ENCODE measurements around the gene STAMBPL1. TPM values are rescaled to one million over a fixed set of nuclear protein-coding genes. Genes with fewer than 3 reads are reported as not detected.
"Not testable (repeated sequence)": the region's sequence is repeated elsewhere in the genome, so short reads cannot be mapped to it uniquely, and the experiment has no call there.

Gene STAMBPL1
- total RNA-seq, 2 experiments from 2014 or later, result 39.7 to 45.4 TPM

GRCh38 chr10:88918191-88918905 lies 38.3 kb downstream of the STAMBPL1 start:
- CTCF ChIA-PET, result interaction anchor here (0.6 kb wide), 1 partner anchor 20 kb away, joined by 3 read pairs; no protein-coding TSS in a partner anchor
- H3K36me3 Mint-ChIP-seq (ENCODE audit: low read depth), result peaks cover 61% of the 10 kb centered on the region
- no peak overlapping the region for H3K27ac Mint-ChIP-seq

GRCh38 chr10:88919041-88919440 lies 39.0 kb downstream of the STAMBPL1 start:
- DNase-seq, result no peak
- ChIA-PET POLR2A (no interaction called here), CTCF (no interaction called here)
- H3K4me1 Mint-ChIP-seq, result no peaks in the 10 kb centered on the region
- no peaks in the 10 kb centered on the region for H3K27me3 Mint-ChIP-seq
- no peak overlapping the region for H3K27ac Mint-ChIP-seq
- no peaks in the 10 kb centered on the region for H3K9me3 Mint-ChIP-seq
- H3K36me3 Mint-ChIP-seq (ENCODE audit: low read depth), result peaks cover 64% of the 10 kb centered on the region
- no peak overlapping the region for H3K4me3 Mint-ChIP-seq

More at GRCh38 chr10:88918191-88918905, 38.3 kb downstream of the STAMBPL1 start:
- Mint-ChIP-seq H3K27me3 (no peaks in the 10 kb centered on the region), H3K9me3 (no peaks in the 10 kb centered on the region), H3K4me1 (no peaks in the 10 kb centered on the region), H3K4me3 (no peak overlapping the region)
- no peak for DNase-seq
- POLR2A ChIA-PET, result no interaction called here

- ChIA-PET CTCF (interaction anchor here (1.6 kb wide), 1 partner anchor 10 kb away, joined by 4 read pairs; no protein-coding TSS in a partner anchor), POLR2A (no interaction called here)
Observed at GRCh38 chr10:88920198-88920597, 40.2 kb downstream of the STAMBPL1 start.

GRCh38 chr10:88920986-88921593 lies 41.0 kb downstream of the STAMBPL1 start:
- H3K4me1 Mint-ChIP-seq, result no peaks in the 10 kb centered on the region
- H3K36me3 Mint-ChIP-seq (ENCODE audit: low read depth), result peaks cover 65% of the 10 kb centered on the region
- DNase-seq, result no peak
- no peaks in the 10 kb centered on the region for H3K27me3 Mint-ChIP-seq
- H3K9me3 Mint-ChIP-seq, result no peaks in the 10 kb centered on the region
- H3K4me3 Mint-ChIP-seq, result no peak overlapping the region
- no peak overlapping the region for H3K27ac Mint-ChIP-seq
- POLR2A ChIA-PET, result no interaction called here
- CTCF ChIA-PET, result interaction anchor here (1.6 kb wide), 1 partner anchor 11 kb away, joined by 4 read pairs; no protein-coding TSS in a partner anchor

More at GRCh38 chr10:88920198-88920597, 40.2 kb downstream of the STAMBPL1 start:
- H3K36me3 Mint-ChIP-seq (ENCODE audit: low read depth), result peaks cover 69% of the 10 kb centered on the region
- H3K9me3 Mint-ChIP-seq, result no peaks in the 10 kb centered on the region
- no peaks in the 10 kb centered on the region for H3K4me1 Mint-ChIP-seq
- no peak overlapping the region for H3K27ac Mint-ChIP-seq
- DNase-seq, result no peak
- no peak overlapping the region for H3K4me3 Mint-ChIP-seq
- H3K27me3 Mint-ChIP-seq, result no peaks in the 10 kb centered on the region

GRCh38 chr10:88922041-88922440 lies 42.0 kb downstream of the STAMBPL1 start:
- Mint-ChIP-seq H3K27me3 (no peaks in the 10 kb centered on the region), H3K27ac (no peak overlapping the region), H3K9me3 (no peaks in the 10 kb centered on the region), H3K36me3 (ENCODE audit: low read depth) (peaks cover 68% of the 10 kb centered on the region), H3K4me3 (no peak overlapping the region), H3K4me1 (no peaks in the 10 kb centered on the region)
- CTCF ChIA-PET, result interaction anchor here (0.6 kb wide), 1 partner anchor 111 kb away, joined by 4 read pairs; no protein-coding TSS in a partner anchor
- POLR2A ChIA-PET, result no interaction called here
- no peak for DNase-seq

- Mint-ChIP-seq H3K4me3 (no peak overlapping the region), H3K9me3 (no peaks in the 10 kb centered on the region), H3K36me3 (ENCODE audit: low read depth) (peaks cover 66% of the 10 kb centered on the region), H3K27me3 (no peaks in the 10 kb centered on the region), H3K27ac (no peak overlapping the region), H3K4me1 (no peaks in the 10 kb centered on the region)
- no peak for DNase-seq
- ChIA-PET POLR2A (no interaction called here), CTCF (interaction anchor here (1.3 to 1.4 kb wide), 2 partner anchors 9 to 44 kb away, joined by 3 to 9 read pairs; partner anchors contain the start of gene STAMBPL1)
Observed at GRCh38 chr10:88923520-88923919, 43.5 kb downstream of the STAMBPL1 start.

GRCh38 chr10:88926566-88927415 lies 46.7 kb downstream of the STAMBPL1 start:
- Mint-ChIP-seq H3K36me3 (ENCODE audit: low read depth) (peaks cover 67% of the 10 kb centered on the region), H3K4me3 (no peak overlapping the region), H3K9me3 (no peaks in the 10 kb centered on the region), H3K27ac (no peak overlapping the region), H3K27me3 (no peaks in the 10 kb centered on the region), H3K4me1 (peaks cover 3% of the 10 kb centered on the region)
- ChIA-PET POLR2A (no interaction called here), CTCF (interaction anchor here (0.9 kb wide), 1 partner anchor 69 kb away, joined by 3 read pairs; no protein-coding TSS in a partner anchor)
- no peak for DNase-seq

- POLR2A ChIA-PET, result no interaction called here
- no peak overlapping the region for H3K27ac Mint-ChIP-seq
Observed at GRCh38 chr10:88927416-88927690, 47.3 kb downstream of the STAMBPL1 start.

GRCh38 chr10:88928254-88928653 lies 48.2 kb downstream of the STAMBPL1 start:
- Mint-ChIP-seq H3K36me3 (ENCODE audit: low read depth) (peaks cover 55% of the 10 kb centered on the region), H3K4me1 (peaks cover 7% of the 10 kb centered on the region), H3K27ac (no peak overlapping the region), H3K27me3 (no peaks in the 10 kb centered on the region), H3K9me3 (no peaks in the 10 kb centered on the region), H3K4me3 (no peak overlapping the region)
- DNase-seq, result no peak
- ChIA-PET CTCF (no interaction called here), POLR2A (no interaction called here)

More at GRCh38 chr10:88927416-88927690, 47.3 kb downstream of the STAMBPL1 start:
- no peak for DNase-seq
- no peaks in the 10 kb centered on the region for H3K27me3 Mint-ChIP-seq
- H3K4me1 Mint-ChIP-seq, result peaks cover 3% of the 10 kb centered on the region
- no peaks in the 10 kb centered on the region for H3K9me3 Mint-ChIP-seq
- peaks cover 62% of the 10 kb centered on the region for H3K36me3 Mint-ChIP-seq (ENCODE audit: low read depth)
- H3K4me3 Mint-ChIP-seq, result no peak overlapping the region
- CTCF ChIA-PET, result no interaction called here

- CTCF ChIA-PET, result interaction anchor here (0.7 to 2.7 kb wide), 11 partner anchors 8 to 286 kb away, joined by 3 to 12 read pairs (median 3); no protein-coding TSS in a partner anchor
- H3K27ac Mint-ChIP-seq, result peak overlapping the region; percentile 5
Observed at GRCh38 chr10:88931548-88931947, 51.5 kb downstream of the STAMBPL1 start.

GRCh38 chr10:88932029-88932428 lies 52.0 kb downstream of the STAMBPL1 start:
- not testable (repeated sequence) for H3K27ac Mint-ChIP-seq, DNase-seq, H3K9me3 Mint-ChIP-seq, H3K27me3 Mint-ChIP-seq, H3K4me3 Mint-ChIP-seq
- Mint-ChIP-seq H3K36me3 (ENCODE audit: low read depth) (peaks cover 36% of the 10 kb centered on the region), H3K4me1 (peaks cover 23% of the 10 kb centered on the region)
- CTCF ChIA-PET, result interaction anchor here (0.8 to 3.4 kb wide), 25 partner anchors 8 to 286 kb away, joined by 3 to 57 read pairs (median 4); no protein-coding TSS in a partner anchor
- POLR2A ChIA-PET, result interaction anchor here (0.7 to 0.9 kb wide), 2 partner anchors 58 to 110 kb away, joined by 3 read pairs; partner anchors contain the start of gene FAS

More at GRCh38 chr10:88931548-88931947, 51.5 kb downstream of the STAMBPL1 start:
- POLR2A ChIA-PET, result no interaction called here
- H3K4me3 Mint-ChIP-seq, result no peak overlapping the region
- H3K36me3 Mint-ChIP-seq (ENCODE audit: low read depth), result peaks cover 37% of the 10 kb centered on the region
- no peaks in the 10 kb centered on the region for H3K9me3 Mint-ChIP-seq
- H3K4me1 Mint-ChIP-seq, result peaks cover 20% of the 10 kb centered on the region
- no peaks in the 10 kb centered on the region for H3K27me3 Mint-ChIP-seq
- no peak for DNase-seq

GRCh38 chr10:88932539-88933256 lies 52.7 kb downstream of the STAMBPL1 start:
- Mint-ChIP-seq H3K4me3 (no peak overlapping the region), H3K9me3 (no peaks in the 10 kb centered on the region), H3K36me3 (ENCODE audit: low read depth) (peaks cover 34% of the 10 kb centered on the region), H3K4me1 (peaks cover 25% of the 10 kb centered on the region), H3K27me3 (no peaks in the 10 kb centered on the region), H3K27ac (no peak overlapping the region)
- ChIA-PET POLR2A (interaction anchor here (0.6 to 0.9 kb wide), 3 partner anchors 55 to 111 kb away, joined by 3 to 6 read pairs (median 3); partner anchors contain the start of gene FAS), CTCF (interaction anchor here (0.5 to 3.4 kb wide), 29 partner anchors 9 to 903 kb away, joined by 3 to 57 read pairs (median 4); no protein-coding TSS in a partner anchor)
- peak; percentile 55 for DNase-seq

All from activated CD4-positive, alpha-beta T cell treated with anti-CD3 and anti-CD28 coated beads, Interleukin-2, amount 10 ng/mL, durations not matched to agents 7 days and 5 days (primary cell).